GM12891 (cell line): Measurements from ENCODE around the gene PCBP3.

Experiments used
- PAX5 ChIP-seq: IDR thresholded peaks from 2 replicates; pipeline ENCODE4 v1.6.1; 2011; ENCODE audit warnings: low read length, moderate library complexity, mild to moderate bottlenecking; ENCODE audit not compliant: insufficient read depth, severe bottlenecking
- POLR2A ChIP-seq: IDR thresholded peaks from 2 replicates; pipeline ENCODE4 v1.6.1; 2011; ENCODE audit warnings: low read depth, low read length, control low read depth
- POLR2AphosphoS5 ChIP-seq: IDR thresholded peaks from 2 replicates; pipeline ENCODE4 v1.6.1; 2011; ENCODE audit warnings: low read depth, low read length, control low read depth
- POU2F2 ChIP-seq: IDR thresholded peaks from 2 replicates; pipeline ENCODE4 v1.6.1; 2011; ENCODE audit warnings: low read depth, mild to moderate bottlenecking, control low read depth, low read length, moderate library complexity
- SPI1 ChIP-seq: IDR thresholded peaks from 2 replicates; pipeline ENCODE4 v1.6.1; 2011; ENCODE audit warnings: low read depth, low read length, control low read depth
- TAF1 ChIP-seq: IDR thresholded peaks from 2 replicates; pipeline ENCODE4 v1.6.1; 2011; ENCODE audit warnings: low read depth, low read length, control low read depth

GRCh38 chr21:45651921-45652320, 8.4 kb downstream of the PCBP3 start:
- TF ChIP-seq POLR2A, result no peak
- TF ChIP-seq TAF1, result no peak
- no peak for TF ChIP-seq POLR2AphosphoS5
- TF ChIP-seq SPI1, result no peak
- TF ChIP-seq POU2F2, result no peak
- no peak for TF ChIP-seq PAX5
